Mucosa of stomach (tissue), 1 donor: ENCODE results near the gene TBC1D23.
"Not testable (repeated sequence)": the region's sequence is repeated elsewhere in the genome, so short reads cannot be mapped to it uniquely, and the experiment has no call there.

ENCODE experiments used
- H3K27me3 ChIP-seq: one replicate; pipeline ENCODE4 v1.7.0; 2013; ENCODE audit warnings: mild to moderate bottlenecking, low read length; ENCODE audit not compliant: control insufficient read depth, insufficient read depth
- H3K36me3 ChIP-seq: one replicate; pipeline ENCODE4 v1.7.0; 2013; ENCODE audit warnings: low read length; ENCODE audit not compliant: control insufficient read depth, insufficient read depth
- H3K4me1 ChIP-seq: one replicate; pipeline ENCODE4 v1.7.0; 2013; ENCODE audit warnings: mild to moderate bottlenecking, low read length; ENCODE audit not compliant: control insufficient read depth, insufficient read depth
- H3K4me3 ChIP-seq: one replicate; pipeline ENCODE4 v1.7.0; 2013; ENCODE audit warnings: low read length
- H3K9ac ChIP-seq: one replicate; pipeline ENCODE4 v1.7.0; 2013; ENCODE audit warnings: mild to moderate bottlenecking, low read length, moderate library complexity
- H3K9me3 ChIP-seq: one replicate; pipeline ENCODE4 v1.7.0; 2013; ENCODE audit warnings: mild to moderate bottlenecking, low read length, moderate library complexity; ENCODE audit not compliant: control insufficient read depth
- donor health status: Pancreatic carcinoma.

TBC1D23 gene

GRCh38 chr3:100317912-100318311, 57.1 kb downstream of the TBC1D23 start:
- peaks cover 6% of the 10 kb centered on the region for H3K4me1 ChIP-seq
- H3K9ac ChIP-seq: no peak overlapping the region
- no peaks in the 10 kb centered on the region for H3K9me3 ChIP-seq
- no peaks in the 10 kb centered on the region for H3K27me3 ChIP-seq
- no peak overlapping the region for H3K4me3 ChIP-seq
- H3K36me3 ChIP-seq: peaks cover 5% of the 10 kb centered on the region

- Histone ChIP-seq H3K9me3 (no peaks in the 10 kb centered on the region), H3K9ac (no peak overlapping the region), H3K36me3 (peaks cover 5% of the 10 kb centered on the region), H3K27me3 (no peaks in the 10 kb centered on the region), H3K4me3 (no peak overlapping the region), H3K4me1 (peaks cover 6% of the 10 kb centered on the region)
Observed at GRCh38 chr3:100319951-100320350, 59.2 kb downstream of the TBC1D23 start.

GRCh38 chr3:100324044-100324443, 63.3 kb downstream of the TBC1D23 start:
- no peak overlapping the region for H3K9ac ChIP-seq
- no peaks in the 10 kb centered on the region for H3K4me1 ChIP-seq
- H3K36me3 ChIP-seq: peaks cover 5% of the 10 kb centered on the region
- no peaks in the 10 kb centered on the region for H3K9me3 ChIP-seq
- H3K27me3 ChIP-seq: no peaks in the 10 kb centered on the region
- no peak overlapping the region for H3K4me3 ChIP-seq

GRCh38 chr3:100325827-100326226, 65.0 kb downstream of the TBC1D23 start:
- Histone ChIP-seq H3K9ac (no peak overlapping the region), H3K4me1 (no peaks in the 10 kb centered on the region), H3K36me3 (no peaks in the 10 kb centered on the region)

GRCh38 chr3:100327377-100327776, 66.6 kb downstream of the TBC1D23 start:
- not testable (repeated sequence) for H3K27me3 ChIP-seq, H3K4me1 ChIP-seq, H3K9ac ChIP-seq, H3K9me3 ChIP-seq, H3K4me3 ChIP-seq, H3K36me3 ChIP-seq

More at GRCh38 chr3:100325827-100326226, 65.0 kb downstream of the TBC1D23 start:
- H3K9me3 ChIP-seq: no peaks in the 10 kb centered on the region
- no peaks in the 10 kb centered on the region for H3K27me3 ChIP-seq
- H3K4me3 ChIP-seq: no peak overlapping the region

- no peak overlapping the region for H3K9ac ChIP-seq
- no peaks in the 10 kb centered on the region for H3K27me3 ChIP-seq
- H3K36me3 ChIP-seq: no peaks in the 10 kb centered on the region
- H3K9me3 ChIP-seq: no peaks in the 10 kb centered on the region
- H3K4me1 ChIP-seq: no peaks in the 10 kb centered on the region
- H3K4me3 ChIP-seq: no peak overlapping the region
Observed at GRCh38 chr3:100329800-100330489, 69.2 kb downstream of the TBC1D23 start.

GRCh38 chr3:100330651-100331050, 69.9 kb downstream of the TBC1D23 start:
- Histone ChIP-seq H3K36me3 (no peaks in the 10 kb centered on the region), H3K4me1 (peaks cover 4% of the 10 kb centered on the region), H3K4me3 (no peak overlapping the region), H3K9me3 (no peaks in the 10 kb centered on the region), H3K27me3 (no peaks in the 10 kb centered on the region), H3K9ac (no peak overlapping the region)

- Histone ChIP-seq H3K9ac (no peak overlapping the region), H3K4me3 (no peak overlapping the region), H3K27me3 (no peaks in the 10 kb centered on the region), H3K9me3 (no peaks in the 10 kb centered on the region), H3K4me1 (peaks cover 7% of the 10 kb centered on the region), H3K36me3 (no peaks in the 10 kb centered on the region)
Observed at GRCh38 chr3:100331660-100332059, 70.9 kb downstream of the TBC1D23 start.

- H3K4me3 ChIP-seq: no peak overlapping the region
- H3K36me3 ChIP-seq: no peaks in the 10 kb centered on the region
- peaks cover 7% of the 10 kb centered on the region for H3K4me1 ChIP-seq
- H3K27me3 ChIP-seq: no peaks in the 10 kb centered on the region
- H3K9me3 ChIP-seq: no peaks in the 10 kb centered on the region
- no peak overlapping the region for H3K9ac ChIP-seq
Observed at GRCh38 chr3:100333051-100333450, 72.3 kb downstream of the TBC1D23 start.

- H3K4me1 ChIP-seq: peaks cover 7% of the 10 kb centered on the region
- H3K9me3 ChIP-seq: no peaks in the 10 kb centered on the region
- peak overlapping the region; percentile 48 for H3K4me3 ChIP-seq
- no peaks in the 10 kb centered on the region for H3K36me3 ChIP-seq
- H3K27me3 ChIP-seq: no peaks in the 10 kb centered on the region
- H3K9ac ChIP-seq: peak overlapping the region; percentile 61
Observed at GRCh38 chr3:100333970-100334487, 73.2 kb downstream of the TBC1D23 start.

GRCh38 chr3:100334488-100335351, 73.9 kb downstream of the TBC1D23 start, which contains the start of gene NIT2:
NIT2 (plus strand) TSS chr3:100334757; CDS start chr3:100334792, 35 bp downstream.
- no peaks in the 10 kb centered on the region for H3K36me3 ChIP-seq
- peak within 1 kb of the TSS; percentile 48 for H3K4me3 ChIP-seq
- no peaks in the 10 kb centered on the region for H3K9me3 ChIP-seq
- no peaks in the 10 kb centered on the region for H3K27me3 ChIP-seq
- H3K9ac ChIP-seq: peak within 1 kb of the TSS; percentile 61
- H3K4me1 ChIP-seq: peaks cover 7% of the 10 kb centered on the region

- Histone ChIP-seq H3K4me3 (peak overlapping the region; percentile 48), H3K4me1 (peaks cover 7% of the 10 kb centered on the region), H3K27me3 (no peaks in the 10 kb centered on the region), H3K9me3 (no peaks in the 10 kb centered on the region), H3K9ac (peak overlapping the region; percentile 61), H3K36me3 (no peaks in the 10 kb centered on the region)
Observed at GRCh38 chr3:100335434-100335833, 74.6 kb downstream of the TBC1D23 start.
